Measurements from ENCODE around the gene VSX2.

VSX2 gene

GRCh38 chr14:74216671-74217070 is 22.6 kb upstream of the VSX2 start:
- Histone ChIP-seq H3K4me3 (ENCODE audit: low read length) (no peak overlapping the region), H3K4me2 (ENCODE audit: low read length) (no peak overlapping the region), H3K9me3 (ENCODE audit: control insufficient read depth, insufficient read depth, low read length) (no peaks in the 10 kb centered on the region), H3K36me3 (ENCODE audit: control insufficient read depth, low read length) (no peaks in the 10 kb centered on the region), H3K4me1 (ENCODE audit: control insufficient read depth, low read length) (no peaks in the 10 kb centered on the region), H3K9me2 (replicated peaks; ENCODE audit: control insufficient read depth, low read length) (no peaks in the 10 kb centered on the region), H3K27me3 (ENCODE audit: control insufficient read depth, low read length) (0 out of 2 replicates have a peak, but pooled peaks cover 3% of the 10 kb centered on the region), H3F3A (ENCODE audit: control insufficient read depth, insufficient read depth) (no peaks in the 10 kb centered on the region), H3K79me2 (ENCODE audit: control insufficient read depth, low read length) (no peaks in the 10 kb centered on the region), H3K27ac (ENCODE audit: low read depth, low read length) (no peak overlapping the region), H4K20me1 (ENCODE audit: control insufficient read depth, insufficient read depth, low read depth, low read length) (no peaks in the 10 kb centered on the region)
- TF ChIP-seq EZH2phosphoT487 (IDR thresholded peaks at IDR 0.05; ENCODE audit: borderline replicate concordance, low read length) (no peak), CTCF (IDR thresholded peaks at IDR 0.05; ENCODE audit: low read depth, low read length, poor library complexity, severe bottlenecking) (no peak)

GRCh38 chr14:74217672-74218448 is 21.4 kb upstream of the VSX2 start:
- no peaks in the 10 kb centered on the region for H3F3A ChIP-seq (ENCODE audit: control insufficient read depth, insufficient read depth)
- H3K4me3 ChIP-seq (ENCODE audit: low read length) = no peak overlapping the region
- no peaks in the 10 kb centered on the region for H3K9me2 ChIP-seq (replicated peaks; ENCODE audit: control insufficient read depth, low read length)
- H3K79me2 ChIP-seq (ENCODE audit: control insufficient read depth, low read length) = no peaks in the 10 kb centered on the region
- H3K27me3 ChIP-seq (ENCODE audit: control insufficient read depth, low read length) = 0 out of 2 replicates have a peak, but pooled peaks cover 3% of the 10 kb centered on the region
- no peaks in the 10 kb centered on the region for H3K36me3 ChIP-seq (ENCODE audit: control insufficient read depth, low read length)
- no peaks in the 10 kb centered on the region for H3K9me3 ChIP-seq (ENCODE audit: control insufficient read depth, insufficient read depth, low read length)
- H3K4me1 ChIP-seq (ENCODE audit: control insufficient read depth, low read length) = no peaks in the 10 kb centered on the region
- peak overlapping the region; percentile 39; the same call in 1 of the 2 replicates for H3K4me2 ChIP-seq (ENCODE audit: low read length)
- TF ChIP-seq EZH2phosphoT487 (IDR thresholded peaks at IDR 0.05; ENCODE audit: borderline replicate concordance, low read length) = no peak
- TF ChIP-seq CTCF (IDR thresholded peaks at IDR 0.05; ENCODE audit: low read depth, low read length, poor library complexity, severe bottlenecking) = peak; percentile 88
- no peaks in the 10 kb centered on the region for H4K20me1 ChIP-seq (ENCODE audit: control insufficient read depth, insufficient read depth, low read depth, low read length)
- H3K27ac ChIP-seq (ENCODE audit: low read depth, low read length) = no peak overlapping the region

- Histone ChIP-seq H3K9me3 (ENCODE audit: control insufficient read depth, insufficient read depth, low read length) (no peaks in the 10 kb centered on the region), H3K27me3 (ENCODE audit: control insufficient read depth, low read length) (0 out of 2 replicates have a peak, but pooled peaks cover 3% of the 10 kb centered on the region), H3K4me2 (ENCODE audit: low read length) (no peak overlapping the region), H3K36me3 (ENCODE audit: control insufficient read depth, low read length) (no peaks in the 10 kb centered on the region), H3K4me3 (ENCODE audit: low read length) (no peak overlapping the region), H3F3A (ENCODE audit: control insufficient read depth, insufficient read depth) (no peaks in the 10 kb centered on the region), H3K9me2 (replicated peaks; ENCODE audit: control insufficient read depth, low read length) (no peaks in the 10 kb centered on the region), H3K79me2 (ENCODE audit: control insufficient read depth, low read length) (no peaks in the 10 kb centered on the region), H4K20me1 (ENCODE audit: control insufficient read depth, insufficient read depth, low read depth, low read length) (no peaks in the 10 kb centered on the region), H3K4me1 (ENCODE audit: control insufficient read depth, low read length) (no peaks in the 10 kb centered on the region), H3K27ac (ENCODE audit: low read depth, low read length) (no peak overlapping the region)
- TF ChIP-seq EZH2phosphoT487 (IDR thresholded peaks at IDR 0.05; ENCODE audit: borderline replicate concordance, low read length) (no peak), CTCF (IDR thresholded peaks at IDR 0.05; ENCODE audit: low read depth, low read length, poor library complexity, severe bottlenecking) (no peak)
Measured at GRCh38 chr14:74218462-74218861, 20.8 kb upstream of the VSX2 start.
